GM04503 (cell line): ENCODE data around the gene ZC3H12D.

Experiments
- DNase-seq: peaks from one replicate; pipeline ENCODE4 v3.0.0-alpha.2; 2012; ENCODE audit warnings: low read depth

ZC3H12D gene

GRCh38 chr6:149443411-149444181 is 41.2 kb downstream of the ZC3H12D start:
- no peak for DNase-seq

GRCh38 chr6:149441740-149442139 is 43.1 kb downstream of the ZC3H12D start:
- DNase-seq: no peak

- no peak for DNase-seq
Observed at GRCh38 chr6:149440735-149441671, 43.8 kb downstream of the ZC3H12D start.

- no peak for DNase-seq
Observed at GRCh38 chr6:149439626-149440025, 45.2 kb downstream of the ZC3H12D start.

- DNase-seq: no peak
Observed at GRCh38 chr6:149438855-149439254, 46.0 kb downstream of the ZC3H12D start.

GRCh38 chr6:149437212-149437611 is 47.6 kb downstream of the ZC3H12D start:
- DNase-seq: no peak

GRCh38 chr6:149436647-149437046 is 48.2 kb downstream of the ZC3H12D start:
- no peak for DNase-seq

GRCh38 chr6:149435919-149436586 is 48.8 kb downstream of the ZC3H12D start:
- no peak for DNase-seq

GRCh38 chr6:149433881-149434280 is 50.9 kb downstream of the ZC3H12D start:
- peak; percentile 41 for DNase-seq

- DNase-seq: no peak
Observed at GRCh38 chr6:149433405-149433804, 51.4 kb downstream of the ZC3H12D start.

- DNase-seq: peak; percentile 39
Observed at GRCh38 chr6:149431905-149432775, 52.7 kb downstream of the ZC3H12D start.

GRCh38 chr6:149429427-149430360 is 55.1 kb downstream of the ZC3H12D start:
- no peak for DNase-seq

GRCh38 chr6:149428606-149429005 is 56.2 kb downstream of the ZC3H12D start:
- no peak for DNase-seq

GRCh38 chr6:149425754-149426153 is 59.1 kb downstream of the ZC3H12D start:
- no peak for DNase-seq

GRCh38 chr6:149425224-149425623 is 59.6 kb downstream of the ZC3H12D start:
- DNase-seq: no peak

GRCh38 chr6:149423964-149424440 is 60.8 kb downstream of the ZC3H12D start:
- no peak for DNase-seq

GRCh38 chr6:149422581-149422980 is 62.2 kb downstream of the ZC3H12D start:
- no peak for DNase-seq

- no peak for DNase-seq
Observed at GRCh38 chr6:149421132-149421531, 63.7 kb downstream of the ZC3H12D start.

GRCh38 chr6:149419696-149420404 is 65.0 kb downstream of the ZC3H12D start:
- DNase-seq: no peak

GRCh38 chr6:149414821-149415220 is 70.0 kb downstream of the ZC3H12D start:
- no peak for DNase-seq
